ENCODE data around the gene VWA5B1.

DNA sequence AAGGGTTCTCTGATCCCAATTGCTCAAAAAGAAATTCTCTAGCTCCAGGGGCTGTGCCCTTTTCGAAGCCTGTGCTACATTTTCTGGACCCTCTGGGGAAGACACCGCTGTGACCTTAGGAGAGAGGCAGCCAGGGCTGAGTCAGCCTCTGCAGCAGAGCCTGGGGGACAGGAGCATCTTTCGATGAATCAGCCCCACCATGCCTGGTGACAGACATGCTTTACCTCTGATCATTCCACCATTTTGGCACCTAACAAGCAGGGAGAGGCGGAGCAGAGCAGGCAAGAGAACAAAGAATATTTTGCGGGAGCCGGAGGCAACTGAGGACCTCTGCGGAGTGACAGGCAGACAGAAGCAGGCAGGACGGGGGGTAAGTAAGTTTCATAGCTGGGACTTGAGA, 84.9 kb downstream of the VWA5B1 start:
- TF ChIP-seq, protein P1, sequence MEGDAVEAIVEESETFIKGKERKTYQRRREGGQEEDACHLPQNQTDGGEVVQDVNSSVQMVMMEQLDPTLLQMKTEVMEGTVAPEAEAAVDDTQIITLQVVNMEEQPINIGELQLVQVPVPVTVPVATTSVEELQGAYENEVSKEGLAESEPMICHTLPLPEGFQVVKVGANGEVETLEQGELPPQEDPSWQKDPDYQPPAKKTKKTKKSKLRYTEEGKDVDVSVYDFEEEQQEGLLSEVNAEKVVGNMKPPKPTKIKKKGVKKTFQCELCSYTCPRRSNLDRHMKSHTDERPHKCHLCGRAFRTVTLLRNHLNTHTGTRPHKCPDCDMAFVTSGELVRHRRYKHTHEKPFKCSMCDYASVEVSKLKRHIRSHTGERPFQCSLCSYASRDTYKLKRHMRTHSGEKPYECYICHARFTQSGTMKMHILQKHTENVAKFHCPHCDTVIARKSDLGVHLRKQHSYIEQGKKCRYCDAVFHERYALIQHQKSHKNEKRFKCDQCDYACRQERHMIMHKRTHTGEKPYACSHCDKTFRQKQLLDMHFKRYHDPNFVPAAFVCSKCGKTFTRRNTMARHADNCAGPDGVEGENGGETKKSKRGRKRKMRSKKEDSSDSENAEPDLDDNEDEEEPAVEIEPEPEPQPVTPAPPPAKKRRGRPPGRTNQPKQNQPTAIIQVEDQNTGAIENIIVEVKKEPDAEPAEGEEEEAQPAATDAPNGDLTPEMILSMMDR (IDR thresholded peaks at IDR 0.05; ENCODE audit: control extremely low read depth in 1 of 3, insufficient read depth in 1 of 3, low read depth in 1 of 3, low read length in 3 of 3) = no peak
- TF ChIP-seq POLR2A (IDR thresholded peaks at IDR 0.05; ENCODE audit: control extremely low read depth in 1 of 2, low read depth in 2 of 2, low read length in 2 of 2) = no peak
- no peak for TF ChIP-seq GABPA (IDR thresholded peaks at IDR 0.05; ENCODE audit: borderline replicate concordance, insufficient read depth, low read length)
- TF ChIP-seq YY1 (IDR thresholded peaks at IDR 0.05; ENCODE audit: low read depth, low read length) = no peak
- TF ChIP-seq SUZ12 (IDR thresholded peaks at IDR 0.05; ENCODE audit: low read length) = no peak
- TF ChIP-seq, protein P2, sequence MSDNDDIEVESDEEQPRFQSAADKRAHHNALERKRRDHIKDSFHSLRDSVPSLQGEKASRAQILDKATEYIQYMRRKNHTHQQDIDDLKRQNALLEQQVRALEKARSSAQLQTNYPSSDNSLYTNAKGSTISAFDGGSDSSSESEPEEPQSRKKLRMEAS (IDR thresholded peaks at IDR 0.05) = no peak
- TF ChIP-seq EZH2 (IDR thresholded peaks at IDR 0.05; ENCODE audit: low read depth, low read length, severe bottlenecking) = no peak
- no peak for TF ChIP-seq SIRT6 (IDR thresholded peaks at IDR 0.05; ENCODE audit: low read length)
- TF ChIP-seq ASH2L (IDR thresholded peaks at IDR 0.05; ENCODE audit: low read length) = no peak
- TF ChIP-seq GTF2F1 (IDR thresholded peaks at IDR 0.05; ENCODE audit: borderline replicate concordance, low read depth, low read length) = no peak
- TF ChIP-seq BRCA1 (IDR thresholded peaks at IDR 0.05; ENCODE audit: low read depth, low read length) = no peak
- TF ChIP-seq SP1 (IDR thresholded peaks at IDR 0.05; ENCODE audit: low read depth, low read length) = no peak

Measured in H1 (cell line).